ENCODE data around the gene CYP3A7.
"Not testable (repeated sequence)": the region's sequence is repeated elsewhere in the genome, so short reads cannot be mapped to it uniquely, and the experiment has no call there.

The CYP3A7 gene

DNA sequence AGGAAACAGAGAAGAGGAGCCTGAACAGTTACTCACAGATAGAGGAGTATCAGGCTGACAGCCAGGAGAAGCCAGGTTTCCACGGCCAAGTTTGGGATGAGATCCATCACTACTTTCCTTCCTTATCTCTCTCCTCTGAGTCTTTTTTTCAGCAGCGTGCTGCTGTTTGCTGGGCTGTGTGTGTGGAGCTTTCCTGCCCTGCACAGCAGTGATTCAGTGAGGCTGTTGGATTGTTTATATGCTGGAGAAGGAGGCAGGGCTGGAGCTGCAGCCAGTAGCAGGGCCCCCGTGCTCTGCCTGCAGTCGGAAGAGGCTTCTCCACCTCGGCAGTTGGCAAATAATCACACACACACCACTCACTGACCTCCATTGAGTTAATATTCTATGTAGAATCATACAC lies at the start of gene CYP3A7:
Gene CYP3A7 (minus strand): TSS at position 210 of the 400 bp plus-strand sequence. CDS start 103 bp downstream, at position 107.
- DNase-seq (ENCODE audit: low read depth) = no peak
- H3K4me3 ChIP-seq (ENCODE audit: low read depth, low read length) = no peak within 1 kb of the TSS
- TF ChIP-seq, protein P1, sequence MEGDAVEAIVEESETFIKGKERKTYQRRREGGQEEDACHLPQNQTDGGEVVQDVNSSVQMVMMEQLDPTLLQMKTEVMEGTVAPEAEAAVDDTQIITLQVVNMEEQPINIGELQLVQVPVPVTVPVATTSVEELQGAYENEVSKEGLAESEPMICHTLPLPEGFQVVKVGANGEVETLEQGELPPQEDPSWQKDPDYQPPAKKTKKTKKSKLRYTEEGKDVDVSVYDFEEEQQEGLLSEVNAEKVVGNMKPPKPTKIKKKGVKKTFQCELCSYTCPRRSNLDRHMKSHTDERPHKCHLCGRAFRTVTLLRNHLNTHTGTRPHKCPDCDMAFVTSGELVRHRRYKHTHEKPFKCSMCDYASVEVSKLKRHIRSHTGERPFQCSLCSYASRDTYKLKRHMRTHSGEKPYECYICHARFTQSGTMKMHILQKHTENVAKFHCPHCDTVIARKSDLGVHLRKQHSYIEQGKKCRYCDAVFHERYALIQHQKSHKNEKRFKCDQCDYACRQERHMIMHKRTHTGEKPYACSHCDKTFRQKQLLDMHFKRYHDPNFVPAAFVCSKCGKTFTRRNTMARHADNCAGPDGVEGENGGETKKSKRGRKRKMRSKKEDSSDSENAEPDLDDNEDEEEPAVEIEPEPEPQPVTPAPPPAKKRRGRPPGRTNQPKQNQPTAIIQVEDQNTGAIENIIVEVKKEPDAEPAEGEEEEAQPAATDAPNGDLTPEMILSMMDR (IDR thresholded peaks at IDR 0.05; ENCODE audit: insufficient read depth, low read depth, low read length, missing control alignments) = no peak

DNA sequence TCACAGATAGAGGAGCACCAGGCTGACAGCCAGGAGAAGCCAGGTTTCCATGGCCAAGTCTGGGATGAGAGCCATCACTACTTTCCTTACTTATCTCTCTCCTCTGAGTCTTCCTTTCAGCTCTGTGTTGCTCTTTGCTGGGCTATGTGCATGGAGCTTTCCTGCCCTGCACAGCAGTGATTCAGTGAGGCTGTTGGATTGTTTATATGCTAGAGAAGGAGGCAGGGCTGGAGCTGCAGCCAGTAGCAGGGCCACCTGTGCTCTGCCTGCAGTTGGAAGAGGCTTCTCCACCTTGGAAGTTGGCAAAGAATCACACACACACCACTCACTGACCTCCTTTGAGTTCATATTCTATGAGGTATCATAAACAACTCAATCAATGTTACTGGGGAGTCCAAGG lies 49.0 kb upstream of the CYP3A7 start, which contains the start of gene CYP3A4:
Gene CYP3A4 (minus strand): TSS at position 178 of the 400 bp plus-strand sequence. CDS start 103 bp downstream, at position 75.
- DNase-seq (ENCODE audit: low read depth) = no peak
- TF ChIP-seq, protein P1 (IDR thresholded peaks at IDR 0.05; ENCODE audit: insufficient read depth, low read depth, low read length, missing control alignments) = no peak
- no peak within 1 kb of the TSS for H3K4me3 ChIP-seq (ENCODE audit: low read depth, low read length)

DNA sequence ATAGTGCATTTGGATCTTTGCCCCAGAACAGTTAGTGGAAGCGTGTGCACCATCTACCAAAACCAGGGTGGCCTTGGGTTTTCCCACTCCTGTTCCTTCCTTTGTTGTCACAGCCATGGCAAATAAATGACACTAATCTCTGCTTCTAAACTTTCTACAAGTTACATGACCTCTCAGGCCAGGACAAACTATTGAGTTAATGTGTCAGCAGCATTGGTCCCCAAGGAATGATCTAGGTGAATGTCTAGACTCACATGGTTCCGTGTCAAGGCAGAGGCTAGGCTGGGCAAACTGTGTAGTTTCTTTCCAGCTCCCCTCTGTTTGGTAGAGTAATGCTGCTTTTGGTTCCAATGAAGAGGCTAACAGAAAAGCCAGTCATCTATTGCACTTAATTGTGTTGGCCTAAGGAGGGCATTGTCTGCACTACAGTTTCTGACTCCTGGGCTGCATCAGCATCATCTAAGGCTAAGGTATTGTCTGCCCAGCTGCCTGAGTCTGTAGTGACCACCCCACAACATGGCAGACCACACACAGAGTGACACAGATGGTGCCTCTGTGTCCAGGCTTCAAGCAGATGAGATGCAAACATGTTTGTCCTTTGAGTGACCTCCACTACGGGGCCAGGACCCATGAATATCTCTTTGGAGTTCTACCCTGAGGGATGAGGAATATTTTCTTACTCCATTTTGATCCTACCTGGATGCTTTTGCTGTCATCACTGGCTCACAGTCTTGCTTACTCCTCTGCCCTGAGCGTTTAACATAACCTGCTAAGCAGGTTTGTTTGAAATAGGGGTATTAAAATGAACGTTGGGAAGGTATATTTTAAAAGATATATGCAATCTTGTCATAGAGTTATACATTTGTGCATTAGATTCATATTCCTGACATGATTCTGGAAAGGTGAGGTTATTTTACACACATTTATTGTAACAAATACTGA lies 47.3 kb upstream of the CYP3A7 start:
- no peak for DNase-seq (ENCODE audit: low read depth)
- H3K4me3 ChIP-seq (ENCODE audit: low read depth, low read length) = no peak overlapping the region
- TF ChIP-seq, protein P1 (IDR thresholded peaks at IDR 0.05; ENCODE audit: insufficient read depth, low read depth, low read length, missing control alignments) = no peak

DNA sequence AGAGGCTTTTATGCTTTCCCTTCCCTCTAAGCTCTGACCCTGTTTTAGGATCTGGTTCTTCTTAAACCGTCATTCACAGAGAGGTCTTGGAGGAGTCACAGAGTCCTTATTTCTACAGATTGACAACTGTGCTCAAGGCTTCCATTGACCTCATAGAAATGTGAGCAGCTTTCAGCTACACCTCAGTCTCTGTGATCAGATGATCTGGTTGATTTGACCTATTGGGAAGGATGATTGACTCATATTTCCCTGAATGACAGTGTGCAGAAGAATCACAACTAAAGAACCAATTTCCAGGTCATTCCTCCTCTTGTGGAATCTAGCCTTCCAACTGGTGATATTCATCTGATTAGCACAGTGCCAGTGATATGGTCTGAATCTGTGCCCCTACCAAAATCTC lies 45.6 kb upstream of the CYP3A7 start:
- DNase-seq (ENCODE audit: low read depth) = no peak
- H3K4me3 ChIP-seq (ENCODE audit: low read depth, low read length) = no peak overlapping the region
- TF ChIP-seq, protein P1 (IDR thresholded peaks at IDR 0.05; ENCODE audit: insufficient read depth, low read depth, low read length, missing control alignments) = no peak

DNA sequence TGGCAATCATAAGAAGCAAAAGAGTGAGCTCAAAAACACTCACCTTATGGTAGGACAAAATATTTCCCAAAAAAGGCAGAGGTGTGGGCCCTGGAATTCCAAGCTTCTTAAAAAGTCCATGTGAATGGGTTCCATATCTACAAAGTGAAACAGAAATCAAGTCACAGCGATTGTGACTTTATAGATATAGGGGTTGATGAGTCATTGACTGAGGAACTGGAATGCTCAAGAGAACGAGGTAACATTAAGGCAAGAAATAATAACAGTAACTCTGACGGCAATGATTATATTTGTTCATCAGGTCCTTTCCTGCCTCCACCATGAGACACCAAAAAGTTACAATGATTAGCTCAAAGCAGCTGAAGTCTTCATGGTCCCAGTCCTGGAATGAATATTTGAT lies 45.0 kb upstream of the CYP3A7 start:
- TF ChIP-seq, protein P1 (IDR thresholded peaks at IDR 0.05; ENCODE audit: insufficient read depth, low read depth, low read length, missing control alignments) = no peak
- no peak overlapping the region for H3K4me3 ChIP-seq (ENCODE audit: low read depth, low read length)
- DNase-seq (ENCODE audit: low read depth) = no peak

DNA sequence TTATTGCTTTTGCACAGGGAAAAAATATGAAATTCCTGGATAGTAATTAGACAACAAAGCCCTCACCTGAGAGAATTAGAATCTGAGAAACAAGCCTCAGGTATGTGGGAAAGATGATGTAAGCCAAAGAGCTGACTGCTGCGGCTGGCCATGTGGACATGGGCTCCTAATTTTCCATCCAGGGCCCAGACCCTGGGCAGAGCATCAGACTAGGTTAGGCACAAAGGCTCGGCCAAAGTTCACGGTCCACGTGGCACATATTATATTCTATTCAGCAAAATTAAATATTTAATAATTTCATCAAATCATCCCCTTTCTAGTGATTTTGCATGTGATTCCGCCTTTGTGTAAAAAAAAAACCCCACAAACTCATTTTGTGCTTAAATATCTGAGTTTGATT lies 43.9 kb upstream of the CYP3A7 start:
- TF ChIP-seq, protein P1 (IDR thresholded peaks at IDR 0.05; ENCODE audit: insufficient read depth, low read depth, low read length, missing control alignments) = no peak
- H3K4me3 ChIP-seq (ENCODE audit: low read depth, low read length) = no peak overlapping the region
- no peak for DNase-seq (ENCODE audit: low read depth)

DNA sequence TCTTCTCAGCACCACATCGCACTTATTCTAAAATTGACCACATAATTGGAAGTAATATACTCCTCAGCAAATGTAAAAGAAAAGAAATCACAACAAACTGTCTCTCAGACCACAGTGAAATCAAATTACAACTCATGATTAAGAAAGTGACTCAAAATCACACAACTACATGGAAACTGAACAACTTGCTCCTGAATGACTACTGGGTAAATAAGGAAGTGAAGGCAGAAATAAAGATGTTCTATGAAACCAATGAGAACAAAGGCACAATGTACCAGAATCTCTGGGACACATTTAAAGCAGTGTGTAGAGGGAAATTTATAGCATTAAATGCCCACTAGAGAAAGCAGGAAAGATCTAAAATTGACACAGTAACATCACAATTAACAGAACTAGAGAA lies 38.4 kb upstream of the CYP3A7 start:
- DNase-seq (ENCODE audit: low read depth); H3K4me3 ChIP-seq (ENCODE audit: low read depth, low read length): not testable (repeated sequence)

Measured in GM12865 (cell line).